ENCODE results near the gene DMBX1. TPM values are rescaled to one million over a fixed set of nuclear protein-coding genes. Genes with fewer than 3 reads are reported as not detected.

DMBX1 gene
- total RNA-seq, 4 donors from 2014 or later = not detected

DNA sequence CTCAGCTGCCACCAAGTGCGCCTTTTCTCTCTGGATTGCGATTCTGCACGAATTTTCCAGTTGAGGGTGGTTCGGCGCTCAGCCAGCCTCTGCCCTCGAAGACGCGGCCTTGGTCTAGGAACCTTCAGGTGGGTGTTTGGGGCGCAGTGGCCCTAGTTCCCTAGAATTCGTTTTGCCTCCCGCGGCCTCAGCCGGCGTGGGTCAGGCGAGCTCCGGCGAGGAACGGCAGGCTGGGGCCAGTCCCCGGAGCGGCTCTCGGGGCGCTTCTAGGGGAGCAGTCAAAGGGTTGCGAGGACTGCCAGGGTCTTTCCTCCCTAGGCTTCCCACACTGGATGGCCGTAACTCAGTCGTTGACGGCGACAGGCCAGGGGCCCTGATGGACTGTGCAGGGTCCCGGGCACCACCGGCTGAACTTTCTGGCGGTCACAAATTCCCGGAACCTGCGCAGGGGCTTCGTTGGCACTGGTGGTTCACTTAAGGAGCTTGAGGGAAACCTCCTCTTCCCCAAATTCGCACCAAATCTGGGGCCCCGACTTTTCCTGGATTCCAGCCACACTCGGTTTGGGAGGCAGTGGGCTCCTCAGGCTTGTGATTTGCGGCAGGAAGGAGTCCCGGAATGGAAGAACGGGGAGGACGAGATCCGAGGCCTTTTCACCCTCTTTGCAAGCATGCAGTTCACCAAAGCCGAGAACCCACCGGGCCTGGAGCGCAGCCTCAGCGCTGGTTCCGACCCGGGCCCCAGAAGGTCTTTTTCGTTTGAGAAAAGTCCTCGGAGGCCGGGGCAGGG is 1.2 kb downstream of the DMBX1 start:
- H3K4me1 ChIP-seq = peaks cover 15 to 24% of the 10 kb centered on the region in 2 donors
- intact Hi-C loops (cut with DNase I) = no loop called here
- H3K4me3 ChIP-seq (replicated peaks in 1 of 3) = no peak overlapping the region
- no peak for TF ChIP-seq POLR2A (IDR thresholded peaks at IDR 0.05)
- TF ChIP-seq, protein P1, sequence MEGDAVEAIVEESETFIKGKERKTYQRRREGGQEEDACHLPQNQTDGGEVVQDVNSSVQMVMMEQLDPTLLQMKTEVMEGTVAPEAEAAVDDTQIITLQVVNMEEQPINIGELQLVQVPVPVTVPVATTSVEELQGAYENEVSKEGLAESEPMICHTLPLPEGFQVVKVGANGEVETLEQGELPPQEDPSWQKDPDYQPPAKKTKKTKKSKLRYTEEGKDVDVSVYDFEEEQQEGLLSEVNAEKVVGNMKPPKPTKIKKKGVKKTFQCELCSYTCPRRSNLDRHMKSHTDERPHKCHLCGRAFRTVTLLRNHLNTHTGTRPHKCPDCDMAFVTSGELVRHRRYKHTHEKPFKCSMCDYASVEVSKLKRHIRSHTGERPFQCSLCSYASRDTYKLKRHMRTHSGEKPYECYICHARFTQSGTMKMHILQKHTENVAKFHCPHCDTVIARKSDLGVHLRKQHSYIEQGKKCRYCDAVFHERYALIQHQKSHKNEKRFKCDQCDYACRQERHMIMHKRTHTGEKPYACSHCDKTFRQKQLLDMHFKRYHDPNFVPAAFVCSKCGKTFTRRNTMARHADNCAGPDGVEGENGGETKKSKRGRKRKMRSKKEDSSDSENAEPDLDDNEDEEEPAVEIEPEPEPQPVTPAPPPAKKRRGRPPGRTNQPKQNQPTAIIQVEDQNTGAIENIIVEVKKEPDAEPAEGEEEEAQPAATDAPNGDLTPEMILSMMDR (IDR thresholded peaks at IDR 0.05) = no peak
- H3K27me3 ChIP-seq = peaks cover 32% of the 10 kb centered on the region
- WGBS, 2 donors = 7 to 10% methylated on average over 33 to 38 of the region's 50 CpGs
- H3K36me3 ChIP-seq = no peaks in the 10 kb centered on the region
- H3K9me3 ChIP-seq = no peaks in the 10 kb centered on the region
- no peak for DNase-seq
- H3K27ac ChIP-seq = no peak overlapping the region

DNA sequence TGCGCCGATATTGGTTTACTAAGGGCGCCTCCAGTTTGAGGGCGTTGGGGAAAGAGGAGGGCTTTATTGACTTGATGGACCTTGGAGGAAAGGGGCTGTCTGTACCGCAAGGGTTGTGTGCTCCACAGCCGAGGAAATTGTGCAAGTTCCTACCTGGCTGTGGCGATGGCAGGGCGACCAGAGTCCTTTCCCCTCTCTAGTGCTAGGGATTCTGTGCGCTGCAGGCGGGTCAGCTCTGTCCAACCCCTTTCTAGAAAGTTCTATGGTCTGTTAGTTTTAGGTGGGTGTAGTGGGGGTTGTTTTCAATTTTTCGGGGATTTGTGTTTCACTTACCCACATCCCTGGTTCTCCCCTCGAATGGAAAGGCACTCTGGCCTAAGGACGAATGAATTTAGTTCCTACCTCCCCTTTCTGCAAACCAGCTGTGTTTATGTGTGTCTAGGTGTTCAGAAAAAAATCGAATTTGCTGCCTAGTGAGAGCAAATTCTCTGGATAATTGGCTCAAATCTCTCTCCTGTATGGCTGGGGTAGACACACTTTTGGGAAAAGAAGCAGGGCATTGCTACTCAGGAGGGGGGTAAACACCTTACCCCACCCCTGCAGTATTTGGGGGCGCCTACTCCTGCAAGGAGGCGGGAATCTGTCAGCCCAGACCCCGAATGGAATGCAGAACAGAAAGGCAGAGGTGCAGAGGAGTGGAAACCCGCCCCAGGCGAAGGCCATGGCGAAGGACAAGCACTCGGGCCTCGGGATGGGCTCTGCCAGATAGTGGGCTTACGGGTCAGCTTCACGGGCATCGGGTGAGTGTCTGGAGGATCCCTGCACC is 2.0 kb downstream of the DMBX1 start:
- H3K4me1 ChIP-seq = peaks cover 15 to 24% of the 10 kb centered on the region in 2 donors
- H3K9me3 ChIP-seq = no peaks in the 10 kb centered on the region
- DNase-seq = no peak
- no peak for TF ChIP-seq POLR2A (IDR thresholded peaks at IDR 0.05)
- WGBS, 2 donors = 32 to 34% methylated on average over 17 to 25 of the region's 25 CpGs
- no peak overlapping the region for H3K4me3 ChIP-seq (replicated peaks in 1 of 3)
- H3K36me3 ChIP-seq = no peaks in the 10 kb centered on the region
- H3K27ac ChIP-seq = no peak overlapping the region
- intact Hi-C loops (cut with DNase I) = no loop called here
- peaks cover 31% of the 10 kb centered on the region for H3K27me3 ChIP-seq

DNA sequence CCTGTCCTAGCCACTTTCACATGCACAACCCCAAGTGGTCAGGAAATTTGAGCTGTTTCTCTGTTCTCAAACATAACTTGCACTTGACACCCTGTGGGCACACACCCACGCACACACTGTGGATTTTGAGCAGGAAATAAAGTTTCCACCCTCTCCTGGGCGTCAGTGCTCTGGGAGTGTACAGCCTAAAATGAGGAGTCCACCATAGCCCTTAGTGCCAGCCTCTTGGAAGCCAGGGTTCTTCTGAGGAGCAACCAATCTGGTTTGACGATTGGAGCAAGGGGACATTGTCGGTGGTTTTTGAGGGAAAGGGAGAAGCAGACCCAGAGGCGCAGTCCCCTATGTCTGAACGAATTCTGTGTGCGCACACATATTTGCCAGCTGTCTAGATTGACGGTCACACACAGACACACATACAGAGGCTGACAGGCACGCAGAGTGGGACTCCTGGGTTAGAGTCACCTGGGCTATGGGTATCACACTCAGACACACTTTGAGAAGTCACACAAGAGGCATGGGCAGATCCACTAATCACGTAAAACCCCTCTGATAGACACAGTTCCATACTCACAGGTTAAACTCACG is 2.7 kb downstream of the DMBX1 start:
- Histone ChIP-seq H3K27me3 (peaks cover 31% of the 10 kb centered on the region), H3K4me1 (peaks cover 15 to 24% of the 10 kb centered on the region in 2 donors), H3K4me3 (replicated peaks in 1 of 3) (no peak overlapping the region), H3K9me3 (no peaks in the 10 kb centered on the region), H3K27ac (no peak overlapping the region), H3K36me3 (no peaks in the 10 kb centered on the region)
- intact Hi-C loops (cut with DNase I) = no loop called here
- 47 to 52% methylated on average over 11 of the region's 11 CpGs for WGBS, 2 donors
- DNase-seq = no peak
- TF ChIP-seq, protein P1 (IDR thresholded peaks at IDR 0.05) = no peak
- no peak for TF ChIP-seq POLR2A (IDR thresholded peaks at IDR 0.05)

DNA sequence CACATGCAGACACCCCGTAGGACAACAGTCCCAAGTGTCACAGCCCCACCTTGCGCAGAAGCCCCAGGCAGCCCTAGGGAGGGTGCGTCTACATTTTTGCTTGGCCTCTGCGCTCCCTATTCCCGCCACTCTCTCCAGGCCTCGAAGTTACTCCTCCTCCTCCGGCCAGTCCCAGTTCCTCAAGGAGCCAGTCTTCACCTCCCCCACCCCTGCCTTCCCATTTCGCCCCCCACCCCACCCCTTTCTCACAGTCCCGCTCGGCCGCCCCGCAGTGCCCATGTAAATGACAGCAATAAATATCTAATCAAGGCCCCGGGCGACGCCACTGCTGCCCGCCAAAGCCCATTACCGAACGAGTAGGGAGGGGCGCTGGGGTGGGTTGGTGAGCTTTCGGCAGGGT is 3.2 kb downstream of the DMBX1 start:
- no peak overlapping the region for H3K27ac ChIP-seq
- intact Hi-C loops (cut with DNase I) = no loop called here
- no peaks in the 10 kb centered on the region for H3K36me3 ChIP-seq
- no peak overlapping the region for H3K4me3 ChIP-seq (replicated peaks in 1 of 3)
- TF ChIP-seq, protein P1 (IDR thresholded peaks at IDR 0.05) = no peak
- no peak for TF ChIP-seq POLR2A (IDR thresholded peaks at IDR 0.05)
- no peak for DNase-seq
- peaks cover 15 to 24% of the 10 kb centered on the region in 2 donors for H3K4me1 ChIP-seq
- no peaks in the 10 kb centered on the region for H3K9me3 ChIP-seq
- 57 to 58% methylated on average over 20 of the region's 20 CpGs for WGBS, 2 donors
- H3K27me3 ChIP-seq = peaks cover 31% of the 10 kb centered on the region

DNA sequence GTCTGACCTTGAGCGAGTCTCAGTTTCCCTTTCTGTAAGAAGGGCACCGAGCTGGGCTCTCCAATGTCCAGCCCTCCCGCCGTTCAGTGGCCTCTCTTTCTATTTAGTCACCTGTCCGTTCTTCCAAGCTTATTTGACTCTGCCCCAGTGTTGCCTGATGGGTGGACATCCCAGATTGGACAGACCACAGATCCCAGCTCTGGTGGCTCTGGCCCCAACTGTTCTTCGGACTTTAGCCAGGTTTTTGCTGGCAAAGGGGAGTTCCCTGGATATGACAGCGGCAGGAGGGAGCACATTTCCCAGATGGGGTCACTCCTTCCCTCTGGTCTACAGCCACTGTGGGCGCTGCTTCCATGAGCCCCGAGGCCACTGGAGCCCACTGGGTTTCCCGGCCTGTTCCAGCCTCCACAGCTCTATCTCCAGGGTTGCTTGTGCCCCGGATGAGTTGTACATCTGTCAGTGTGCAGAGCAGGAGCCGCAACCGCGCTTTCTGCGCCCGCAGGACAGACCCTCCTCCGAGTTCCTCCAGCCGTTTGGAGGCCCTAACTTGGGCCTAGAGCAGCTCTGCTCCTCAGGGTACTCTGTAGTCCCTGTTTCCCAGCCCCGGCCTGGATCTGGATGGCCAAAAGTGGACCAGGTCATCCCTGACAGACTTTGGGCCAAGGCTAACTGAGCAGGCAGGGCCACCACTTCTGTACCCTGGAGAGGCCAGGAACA is 3.8 kb downstream of the DMBX1 start:
- H3K36me3 ChIP-seq = no peaks in the 10 kb centered on the region
- no peaks in the 10 kb centered on the region for H3K9me3 ChIP-seq
- peaks cover 31% of the 10 kb centered on the region for H3K27me3 ChIP-seq
- H3K27ac ChIP-seq = no peak overlapping the region
- no peak for DNase-seq
- H3K4me1 ChIP-seq = peaks cover 15 to 24% of the 10 kb centered on the region in 2 donors
- intact Hi-C loops (cut with DNase I) = no loop called here
- no peak for TF ChIP-seq POLR2A (IDR thresholded peaks at IDR 0.05)
- TF ChIP-seq, protein P1 (IDR thresholded peaks at IDR 0.05) = no peak
- H3K4me3 ChIP-seq (replicated peaks in 1 of 3) = no peak overlapping the region
- 68 to 69% methylated on average over 18 of the region's 19 CpGs for WGBS, 2 donors
